ENCODE results near the gene GZMM.

The GZMM gene

DNA sequence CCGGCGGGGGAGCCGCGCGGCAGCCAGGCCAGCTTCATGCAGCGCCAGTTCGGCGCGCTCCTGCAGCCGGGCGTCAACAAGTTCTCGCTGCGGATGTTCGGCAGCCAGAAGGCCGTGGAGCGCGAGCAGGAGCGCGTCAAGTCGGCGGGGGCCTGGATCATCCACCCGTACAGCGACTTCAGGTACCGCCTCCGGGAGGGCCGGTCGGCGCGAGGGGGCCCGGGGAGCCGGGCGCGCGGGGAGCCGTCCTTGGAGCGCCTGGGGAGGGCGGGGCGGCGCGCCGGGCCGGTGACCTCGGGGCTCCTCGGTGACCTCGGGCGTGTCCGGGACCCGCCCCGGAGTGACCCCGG, 46.5 kb downstream of the GZMM start:
- peak; percentile 20 for DNase-seq
- in situ Hi-C loops (cut with HindIII; ENCODE audit: low pct_ligation_motif_present, low pct_unique_long_range_greater_than_20kb, low sequenced_read_pairs) = no loop called here

DNA sequence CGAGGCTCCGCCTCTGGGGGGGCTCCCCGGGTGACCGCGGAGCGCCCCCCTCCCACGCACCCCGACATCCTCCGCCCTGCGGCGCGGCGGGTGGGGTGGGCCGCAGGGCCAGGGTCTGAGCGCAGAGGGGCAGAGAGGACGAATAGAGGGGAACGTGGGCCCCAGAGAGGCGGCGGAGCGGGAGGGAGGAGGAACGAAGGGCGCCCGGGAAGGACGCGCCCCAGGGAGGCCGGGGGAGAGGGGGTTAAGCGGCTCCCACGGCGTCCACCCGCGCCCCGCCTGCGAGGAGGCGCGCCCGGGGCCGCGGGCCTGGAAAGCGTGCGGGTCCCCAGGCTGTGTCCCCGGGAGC, 46.9 kb downstream of the GZMM start:
- DNase-seq = no peak
- in situ Hi-C loops (cut with HindIII; ENCODE audit: low pct_ligation_motif_present, low pct_unique_long_range_greater_than_20kb, low sequenced_read_pairs) = no loop called here

DNA sequence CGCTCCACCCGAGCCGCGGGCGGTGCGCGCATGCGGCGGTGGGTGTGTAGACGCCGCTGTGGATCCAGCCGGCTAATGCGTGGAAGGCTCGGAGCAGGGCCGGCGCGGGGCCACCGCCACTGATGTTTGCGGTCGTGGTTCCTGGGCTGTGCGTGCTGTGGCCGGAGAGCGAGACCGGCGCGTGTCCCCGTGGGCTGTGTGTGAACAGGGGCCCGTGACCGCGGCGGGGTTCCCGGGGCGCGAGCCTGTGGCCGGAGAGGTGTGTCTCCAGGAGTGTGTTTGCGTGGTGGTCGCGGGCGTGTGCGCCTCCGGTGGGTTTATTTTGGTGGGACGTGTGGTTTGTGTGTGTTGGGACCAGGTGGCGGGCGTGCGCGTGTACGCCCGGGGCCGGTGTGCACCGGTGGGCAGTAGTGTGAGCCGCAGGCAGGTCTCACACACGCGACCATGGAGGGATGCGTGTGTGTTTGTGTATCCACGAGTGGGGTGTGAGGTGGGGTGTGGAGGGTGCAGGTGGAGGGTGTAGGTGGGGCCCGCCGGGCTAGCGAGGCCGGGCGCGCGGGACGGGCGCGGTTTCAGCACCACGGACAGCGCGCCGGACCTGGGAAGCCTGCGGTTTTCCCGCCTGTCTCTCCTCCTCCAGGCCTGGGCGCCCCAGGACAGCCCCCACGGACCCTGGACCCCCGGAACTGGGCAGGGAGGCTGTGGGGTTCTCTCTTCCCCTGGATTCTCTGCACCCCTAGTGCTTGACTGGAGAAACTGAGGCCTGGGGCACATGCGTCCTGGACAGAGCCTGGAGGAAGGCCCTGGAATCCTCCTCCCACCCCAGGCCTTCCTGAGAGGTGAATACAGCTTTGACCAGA, 47.5 kb downstream of the GZMM start:
- peak; percentile 44 for DNase-seq

DNA sequence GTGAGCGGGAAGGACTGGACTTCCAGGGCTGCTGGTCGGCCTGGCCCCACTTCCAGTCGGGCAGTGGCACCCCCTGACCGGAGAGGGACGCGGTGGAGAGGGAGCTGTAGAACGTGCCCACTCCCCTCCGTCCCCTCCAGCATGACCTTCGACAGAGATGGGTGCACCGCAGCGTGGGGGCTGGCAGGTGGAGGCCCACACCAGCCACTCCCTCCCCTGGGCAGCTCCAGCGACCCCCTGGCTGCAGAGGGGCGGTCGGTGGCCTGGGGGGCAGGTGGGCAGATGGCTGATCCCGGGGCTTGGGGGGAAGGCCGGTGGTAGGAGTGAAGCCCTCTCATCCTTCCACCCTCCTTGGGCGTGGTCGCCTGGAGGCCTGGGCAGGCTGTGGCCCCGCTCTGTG, 48.2 kb downstream of the GZMM start:
- DNase-seq = no peak
- in situ Hi-C loops (cut with HindIII; ENCODE audit: low pct_ligation_motif_present, low pct_unique_long_range_greater_than_20kb, low sequenced_read_pairs) = no loop called here

More for the DNA sequence above, 47.5 kb downstream of the GZMM start:
- in situ Hi-C loops (cut with HindIII; ENCODE audit: low pct_ligation_motif_present, low pct_unique_long_range_greater_than_20kb, low sequenced_read_pairs) = no loop called here

DNA sequence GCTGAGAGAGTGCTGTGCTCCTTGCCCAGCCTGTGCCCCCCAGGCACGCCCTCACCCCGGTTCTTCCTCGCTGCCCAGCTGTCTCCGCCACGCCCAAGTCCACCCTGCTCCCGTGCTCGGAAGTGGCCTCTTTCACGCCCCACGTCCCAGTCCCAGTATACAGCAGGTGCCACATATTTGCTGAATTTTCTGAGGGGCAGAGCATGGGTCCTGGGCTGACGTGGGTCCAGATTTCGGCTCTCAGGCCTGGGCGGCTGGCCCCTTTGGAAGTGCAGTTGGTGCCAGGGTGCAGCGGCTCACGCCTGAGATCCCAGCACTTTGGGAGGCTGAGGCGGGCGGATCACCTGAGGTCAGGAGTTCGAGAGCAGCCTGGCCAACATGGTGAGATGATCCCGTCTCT, 49.2 kb downstream of the GZMM start:
- in situ Hi-C loops (cut with HindIII; ENCODE audit: low pct_ligation_motif_present, low pct_unique_long_range_greater_than_20kb, low sequenced_read_pairs) = no loop called here
- DNase-seq = no peak

DNA sequence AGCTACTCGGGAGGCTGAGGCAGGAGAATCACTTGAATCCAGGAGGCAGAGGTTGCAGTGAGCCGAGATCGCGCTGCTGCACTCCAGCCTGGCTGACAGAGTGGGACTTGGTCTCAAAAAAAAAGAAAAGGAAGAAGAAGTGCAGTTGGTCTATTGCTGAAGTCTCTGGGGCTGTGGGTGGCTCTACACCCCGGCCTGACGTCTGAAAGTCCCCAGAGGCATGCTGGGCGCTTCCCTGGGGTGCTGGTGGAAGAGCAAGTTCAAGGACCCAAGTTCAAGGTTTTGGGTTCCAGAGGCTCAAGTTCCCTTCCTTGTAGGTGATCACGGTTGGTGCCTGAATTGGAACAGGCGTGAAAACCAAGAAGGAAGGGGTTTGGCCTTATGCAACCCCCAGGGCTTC, 49.7 kb downstream of the GZMM start:
- DNase-seq = no peak
- in situ Hi-C loops (cut with HindIII; ENCODE audit: low pct_ligation_motif_present, low pct_unique_long_range_greater_than_20kb, low sequenced_read_pairs) = no loop called here

DNA sequence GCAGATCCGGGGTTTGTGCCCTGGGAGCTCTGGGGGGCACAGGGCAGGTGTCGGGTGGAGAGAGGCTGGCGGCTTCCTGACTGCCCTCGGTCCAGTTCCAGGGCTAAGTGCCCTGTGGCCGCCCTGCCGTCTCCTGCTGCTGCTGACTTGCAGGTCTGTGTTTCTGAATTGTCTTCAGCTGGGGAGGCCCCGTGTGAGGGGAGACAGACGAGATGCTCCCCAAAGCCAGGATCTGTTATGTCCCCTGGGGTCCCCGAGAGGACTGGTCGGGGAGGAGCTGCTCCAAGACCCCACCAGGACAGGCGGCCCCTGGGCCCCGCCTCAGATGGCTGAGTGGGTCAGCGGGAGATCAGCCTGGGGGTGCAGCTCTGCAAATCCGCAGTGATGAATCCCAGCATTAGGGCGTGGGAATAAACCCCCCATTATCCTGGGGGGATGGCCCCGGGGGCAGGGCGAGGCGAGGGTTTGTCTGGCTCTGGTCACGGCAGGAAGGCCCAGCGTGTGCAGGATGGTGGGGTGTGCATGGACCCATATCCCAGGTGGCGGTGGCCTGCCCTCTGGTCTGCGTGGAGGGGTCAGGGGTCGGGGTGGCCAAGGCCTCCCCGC, 50.5 kb downstream of the GZMM start:
- DNase-seq = no peak
- in situ Hi-C loops (cut with HindIII; ENCODE audit: low pct_ligation_motif_present, low pct_unique_long_range_greater_than_20kb, low sequenced_read_pairs) = no loop called here

DNA sequence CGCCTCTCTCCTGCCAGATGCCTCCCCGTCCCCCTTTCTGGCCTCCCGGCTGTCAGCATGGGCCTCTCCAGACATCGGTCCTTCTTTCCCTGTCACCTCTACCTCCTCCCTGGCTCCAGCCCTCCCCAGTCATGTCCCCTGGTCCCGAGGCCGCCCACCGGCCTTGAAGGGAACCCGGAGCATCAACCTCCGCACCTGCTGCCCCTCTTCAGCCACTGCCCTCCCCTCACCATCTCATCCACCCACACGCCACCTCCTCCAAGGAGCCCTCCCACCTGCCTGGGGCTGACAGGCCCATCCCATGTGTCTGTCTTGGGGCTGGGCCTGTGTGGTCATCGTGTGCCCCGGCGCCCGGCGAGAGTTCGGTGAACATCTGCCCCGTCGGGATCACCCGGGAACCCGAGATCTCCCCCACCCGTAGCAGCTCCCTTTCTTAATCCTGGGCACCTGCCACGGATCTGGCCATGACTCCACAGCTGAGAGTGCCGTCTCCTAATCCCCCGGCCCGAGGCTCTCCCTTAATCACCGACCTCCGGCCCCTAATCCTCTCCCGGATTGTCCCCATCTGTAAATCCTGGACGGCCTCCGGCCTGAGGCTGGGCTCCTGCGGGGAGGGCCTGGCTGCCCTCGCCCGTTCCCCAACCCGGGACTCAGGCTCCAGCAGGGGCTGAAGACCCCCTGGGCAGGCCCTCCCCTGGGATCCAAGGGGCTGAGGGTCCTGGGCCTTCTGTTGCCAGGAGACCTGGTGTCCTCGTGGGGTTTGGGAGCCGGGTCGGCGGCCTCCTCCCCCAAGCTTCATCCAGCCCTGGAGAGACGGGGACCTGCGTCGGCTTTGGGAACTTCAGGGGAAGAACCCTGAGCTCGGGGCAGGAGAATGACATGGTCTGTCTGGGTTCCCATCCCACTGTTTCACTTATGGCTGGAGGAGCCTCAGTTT, 51.7 kb downstream of the GZMM start:
- in situ Hi-C loops (cut with HindIII; ENCODE audit: low pct_ligation_motif_present, low pct_unique_long_range_greater_than_20kb, low sequenced_read_pairs) = no loop called here

DNA sequence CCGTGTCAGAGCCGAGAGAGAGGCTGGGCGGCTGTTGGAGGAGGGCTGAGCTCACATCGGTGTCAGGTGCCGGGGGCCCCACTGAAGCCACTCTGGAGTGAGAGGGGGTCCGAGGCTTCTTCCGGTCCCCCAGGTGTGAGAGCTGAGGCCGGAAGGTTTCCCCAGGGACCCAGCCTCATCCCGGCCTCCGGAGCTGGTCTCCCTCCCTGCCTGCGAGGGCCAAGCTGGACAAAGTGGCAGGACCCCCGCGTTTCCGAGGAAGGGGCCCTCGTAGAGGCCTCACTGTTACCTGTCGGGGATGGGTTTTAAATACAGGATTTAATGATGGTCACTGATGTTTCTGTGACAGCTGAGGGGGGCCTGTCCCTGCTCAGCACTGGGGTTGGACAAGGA, 52.4 kb downstream of the GZMM start:
- in situ Hi-C loops (cut with HindIII; ENCODE audit: low pct_ligation_motif_present, low pct_unique_long_range_greater_than_20kb, low sequenced_read_pairs) = no loop called here
- DNase-seq = no peak

More for the DNA sequence above, 51.7 kb downstream of the GZMM start:
- no peak for DNase-seq

DNA sequence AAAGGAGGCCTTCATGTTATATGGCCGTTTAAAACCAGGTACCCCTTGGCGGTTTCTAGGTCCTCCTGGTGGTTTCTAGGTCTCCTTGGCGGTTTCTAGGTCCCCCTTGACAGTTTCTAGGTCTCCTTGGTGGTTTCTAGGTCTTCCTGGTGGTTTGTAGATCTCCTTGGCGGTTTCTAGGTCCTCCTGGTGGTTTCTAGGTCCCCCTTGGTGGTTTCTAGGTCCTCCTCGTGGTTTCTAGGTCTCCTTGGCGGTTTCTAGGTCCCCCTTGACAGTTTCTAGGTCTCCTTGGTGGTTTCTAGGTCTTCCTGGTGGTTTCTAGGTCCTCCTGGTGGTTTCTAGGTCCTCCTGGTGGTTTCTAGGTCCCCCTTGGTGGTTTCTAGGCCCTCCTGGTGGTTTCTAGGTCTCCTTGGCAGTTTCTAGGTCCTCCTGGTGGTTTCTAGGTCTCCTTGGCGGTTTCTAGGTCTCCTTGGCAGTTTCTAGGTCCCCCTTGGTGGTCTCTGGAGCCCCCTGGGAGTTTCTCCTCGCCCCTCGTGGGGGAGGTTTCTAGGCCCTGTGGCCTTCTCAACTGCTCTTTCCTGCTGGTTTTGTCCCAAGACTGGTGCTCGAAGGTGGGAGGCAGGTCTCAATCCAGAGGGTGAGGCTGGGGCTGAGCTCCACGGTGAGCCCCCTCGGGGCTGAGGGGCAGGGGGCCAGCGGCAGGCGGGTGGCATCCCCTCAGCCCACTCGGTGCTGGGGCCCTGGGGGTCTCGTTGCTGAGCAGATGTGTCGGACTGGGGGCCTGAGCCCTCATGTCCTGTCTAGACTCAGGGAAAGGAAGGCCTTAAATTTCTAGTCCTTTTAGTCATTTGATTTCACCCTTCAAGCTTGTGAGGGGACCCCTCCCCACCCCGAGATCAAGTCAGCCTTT, 53.8 kb downstream of the GZMM start:
- no peak for DNase-seq
- in situ Hi-C loops (cut with HindIII; ENCODE audit: low pct_ligation_motif_present, low pct_unique_long_range_greater_than_20kb, low sequenced_read_pairs) = no loop called here
